Transverse colon (tissue), 4 donors: ENCODE data around the gene ACIN1. TPM values are rescaled to one million over a fixed set of nuclear protein-coding genes. Genes with fewer than 3 reads are reported as not detected.
A peak's percentile ranks its signal among the peaks of the same experiment; 100 is the strongest.

Experiments
- DNase-seq: peaks from one replicate; pipeline ENCODE4 v3.0.0-alpha.2; 2019
- H3K27ac ChIP-seq, 4 donors: fragments of 200-600 bp; sonication (generic); 2 replicates each; pipeline ENCODE4 v1.5.1; 2016 to 2018; ENCODE audit warnings: inconsistent platforms in 4 of 4
- H3K27me3 ChIP-seq: fragments of 200-600 bp; sonication (generic); 2 replicates; pipeline ENCODE4 v1.5.1; 2017; ENCODE audit warnings: inconsistent platforms
- H3K36me3 ChIP-seq, 4 donors: fragments of 200-600 bp; sonication (generic); 2 replicates each; pipeline ENCODE4 v1.5.1; 2017 to 2019; ENCODE audit warnings: inconsistent platforms in 4 of 4
- H3K4me1 ChIP-seq, 4 donors: fragments of 200-600 bp; sonication (generic); 2 replicates each; pipeline ENCODE4 v1.5.1; 2017 to 2020; ENCODE audit warnings: inconsistent platforms in 4 of 4
- H3K4me3 ChIP-seq, 4 donors: fragments of 200-600 bp; sonication (generic); 1 replicate in 1 of 4; 2 replicates in 3 of 4; pipeline versions ENCODE4 v1.5.1 to v1.6.1; 2017 to 2019; ENCODE audit warnings: inconsistent platforms in 4 of 4
- H3K9me3 ChIP-seq, 2 donors: fragments of 200-600 bp; sonication (generic); 2 replicates each; pipeline ENCODE4 v1.5.1; 2017 to 2019; ENCODE audit warnings: inconsistent platforms in 2 of 2
- CTCF ChIP-seq, 5 experiments: fragments of 200-600 bp in 3 of 5; fragments of 450-650 bp in 2 of 5; sonication (generic) in 3 of 5; IDR thresholded peaks; 1 replicate in 2 of 5; 2 replicates in 3 of 5; pipeline ENCODE4 v1.5.1; 2016 to 2017; ENCODE audit warnings: antibody characterized with exemption in 5 of 5, inconsistent platforms in 3 of 5, mild to moderate bottlenecking in 2 of 5, moderate library complexity in 1 of 5
- EP300 ChIP-seq: sonication (generic); formaldehyde crosslinking; IDR thresholded peaks from one replicate; pipeline ENCODE4 v1.6.1; 2017; ENCODE audit warnings: antibody characterized with exemption, low read depth
- POLR2A ChIP-seq: fragments of 450-650 bp; IDR thresholded peaks from one replicate; pipeline ENCODE4 v1.6.1; 2016; ENCODE audit warnings: antibody characterized with exemption, mild to moderate bottlenecking, moderate library complexity
- POLR2AphosphoS5 ChIP-seq, 3 donors: sonication (generic); formaldehyde crosslinking; IDR thresholded peaks; one replicate each; pipeline ENCODE4 v1.6.1; 2016; ENCODE audit warnings: antibody characterized with exemption in 3 of 3
- WGBS, 2 donors: methylation state at CpG; one replicate each; pipeline ENCODE4 v1.1.5; 2018; ENCODE audit warnings: low coverage in 1 of 2; 5-methylcytosine and 5-hydroxymethylcytosine counted together
- in situ Hi-C, 4 donors: fragments of 200-750 bp; cut with MboI; loops; one replicate each; pipeline versions ENCODE4 v1.15.0 to v1.15.1; 2017; ENCODE audit warnings: low sequenced_read_pairs in 3 of 4, low pct_ligation_motif_present in 1 of 4, low pct_unique_long_range_greater_than_20kb in 1 of 4
- intact Hi-C: fragments of 100-400 bp; cut with DNase I; formaldehyde crosslinking; loops from one replicate; pipeline ENCODE4 v1.15.1; 2023; ENCODE audit warnings: low total_unique reads
- total RNA-seq, 4 donors: library from RNA; depleted of rRNA; stranded (reverse); fragments of >200 nt; gene quantifications; one replicate each; pipeline ENCODE4 v1.1.0, GENCODE V29; 2016

Gene ACIN1
- total RNA-seq, 4 donors from 2014 or later, result 137 to 303 (median 222) TPM

- TF ChIP-seq CTCF (IDR thresholded peaks at IDR 0.05) (no peak), POLR2A (no peak), EP300 (no peak), POLR2AphosphoS5 (IDR thresholded peaks at IDR 0.05) (no peak)
- DNase-seq, result no peak
- intact Hi-C loops (no loop called here), in situ Hi-C loops (no loop called here)
- Histone ChIP-seq H3K27ac (peak overlapping the region in 2 of 4 donors; percentile 52 to 54), H3K27me3 (no peaks in the 10 kb centered on the region), H3K4me1 (peaks cover 0 to 28% (median 7%) of the 10 kb centered on the region in 4 donors), H3K4me3 (no peak overlapping the region), H3K9me3 (no peaks in the 10 kb centered on the region), H3K36me3 (peaks cover 0 to 92% (median 44%) of the 10 kb centered on the region in 4 donors)
- 40 to 89% methylated on average over 1 to 2 of the region's 2 CpGs for WGBS, 2 donors
Observed at GRCh38 chr14:23079716-23080115, 15.2 kb downstream of the ACIN1 start.

GRCh38 chr14:23078692-23079116 is 16.2 kb downstream of the ACIN1 start:
- TF ChIP-seq EP300, result no peak
- TF ChIP-seq POLR2AphosphoS5 (IDR thresholded peaks at IDR 0.05), result peak; percentile 15 to 53 (median 26)
- H3K4me1 ChIP-seq, result peaks cover 0 to 28% (median 7%) of the 10 kb centered on the region in 4 donors
- peak overlapping the region; percentile 38 to 60 (median 53) for H3K27ac ChIP-seq
- WGBS, 2 donors, result 20 to 56% methylated on average over 1 to 2 of the region's 2 CpGs
- H3K9me3 ChIP-seq, result no peaks in the 10 kb centered on the region
- H3K36me3 ChIP-seq, result peaks cover 0 to 92% (median 45%) of the 10 kb centered on the region in 4 donors
- peak; percentile 69 for DNase-seq
- no peaks in the 10 kb centered on the region for H3K27me3 ChIP-seq
- no peak overlapping the region for H3K4me3 ChIP-seq
- in situ Hi-C loops, result no loop called here
- intact Hi-C loops, result no loop called here

GRCh38 chr14:23077962-23078361 is 17.0 kb downstream of the ACIN1 start:
- peaks cover 0 to 33% (median 7%) of the 10 kb centered on the region in 4 donors for H3K4me1 ChIP-seq
- H3K9me3 ChIP-seq, result no peaks in the 10 kb centered on the region
- intact Hi-C loops (no loop called here), in situ Hi-C loops (no loop called here)
- no peak for DNase-seq
- no peak for TF ChIP-seq POLR2AphosphoS5 (IDR thresholded peaks at IDR 0.05)
- TF ChIP-seq EP300, result no peak
- TF ChIP-seq CTCF (IDR thresholded peaks at IDR 0.05), result no peak
- TF ChIP-seq POLR2A, result no peak
- peaks cover 0 to 91% (median 44%) of the 10 kb centered on the region in 4 donors for H3K36me3 ChIP-seq
- no peak overlapping the region for H3K4me3 ChIP-seq
- 86 to 89% methylated on average over 2 to 5 of the region's 5 CpGs for WGBS, 2 donors
- peak overlapping the region; percentile 38 to 60 (median 53) for H3K27ac ChIP-seq
- no peaks in the 10 kb centered on the region for H3K27me3 ChIP-seq

GRCh38 chr14:23076785-23077408 is 18.0 kb downstream of the ACIN1 start:
- TF ChIP-seq POLR2AphosphoS5 (IDR thresholded peaks at IDR 0.05) (no peak), CTCF (IDR thresholded peaks at IDR 0.05) (peak; percentile 28 to 51 (median 49))
- Histone ChIP-seq H3K4me3 (no peak overlapping the region), H3K4me1 (peaks cover 5 to 43% (median 17%) of the 10 kb centered on the region in 4 donors), H3K36me3 (peaks cover 0 to 88% (median 42%) of the 10 kb centered on the region in 4 donors), H3K9me3 (no peaks in the 10 kb centered on the region), H3K27ac (no peak overlapping the region), H3K27me3 (no peaks in the 10 kb centered on the region)
- DNase-seq, result no peak
- WGBS, 2 donors, result 67 to 69% methylated on average over 5 of the region's 5 CpGs
- in situ Hi-C loops, result no loop called here
- intact Hi-C loops, result no loop called here

- intact Hi-C loops, result no loop called here
- no peak overlapping the region for H3K4me3 ChIP-seq
- H3K27me3 ChIP-seq, result no peaks in the 10 kb centered on the region
- no peaks in the 10 kb centered on the region for H3K9me3 ChIP-seq
- WGBS, 2 donors, result 93 to 100% methylated on average over 1 of the region's 1 CpG
- in situ Hi-C loops, result no loop called here
- H3K27ac ChIP-seq, result no peak overlapping the region
- no peak for DNase-seq
- H3K36me3 ChIP-seq, result peaks cover 0 to 68% (median 32%) of the 10 kb centered on the region in 4 donors
- TF ChIP-seq POLR2AphosphoS5 (IDR thresholded peaks at IDR 0.05), result no peak
- TF ChIP-seq EP300, result no peak
- no peak for TF ChIP-seq CTCF (IDR thresholded peaks at IDR 0.05)
- no peak for TF ChIP-seq POLR2A
- H3K4me1 ChIP-seq, result peaks cover 10 to 60% (median 31%) of the 10 kb centered on the region in 4 donors
Observed at GRCh38 chr14:23074906-23075305, 20.0 kb downstream of the ACIN1 start.
